Pancreas (tissue), 10 donors: ENCODE measurements around the gene UBE2H. TPM values are rescaled to one million over a fixed set of nuclear protein-coding genes. Genes with fewer than 3 reads are reported as not detected.

Experiments used
- ATAC-seq, 4 donors: fragments of 200-7000 bp; cut with Tn5 transposase; one replicate each; pipeline versions ENCODE4 v1.8.0 to v1.9.1; 2020; ENCODE audit warnings: mild to moderate bottlenecking in 4 of 4, moderate library complexity in 4 of 4
- DNase-seq, 6 donors: peaks; one replicate each; pipeline ENCODE4 v3.0.0-alpha.2; 2020
- FAIRE-seq: peaks from 2 replicates; lab custom pipeline; 2012; peaks lifted over from hg19 to GRCh38; lab: Jason Lieb, UNC
- H3K27ac ChIP-seq, 4 donors: fragments of 200-600 bp; sonication (generic); 1 replicate in 3 of 4; 2 replicates in 1 of 4; pipeline versions ENCODE4 v1.5.0 to v1.8.0; 2020
- H3K27me3 ChIP-seq, 4 donors: fragments of 200-600 bp; one replicate each; pipeline ENCODE4 v1.8.0; 2021
- H3K36me3 ChIP-seq, 3 donors: fragments of 200-600 bp; sonication (generic) in 1 of 3; one replicate each; pipeline versions ENCODE4 v1.5.0 to v1.8.0; 2020 to 2021
- H3K4me1 ChIP-seq, 3 donors: fragments of 200-600 bp; one replicate each; pipeline ENCODE4 v1.8.0; 2021
- H3K4me3 ChIP-seq, 4 donors: fragments of 200-600 bp; sonication (generic) in 2 of 4; one replicate each; pipeline versions ENCODE4 v1.5.0 to v1.8.0; 2020 to 2021
- H3K9me3 ChIP-seq, 4 donors: fragments of 200-600 bp; one replicate each; pipeline ENCODE4 v1.8.0; 2021
- CTCF ChIP-seq, 4 donors: fragments of 200-600 bp; sonication (generic) in 3 of 4; IDR thresholded peaks; one replicate each; pipeline versions ENCODE4 v1.5.0 to v1.8.0; 2021; ENCODE audit warnings: antibody characterized with exemption in 4 of 4
- WGBS, 2 donors: extraction: QIAGEN DNeasy Blood & Tissue Kit; methylation state at CpG; one replicate each; pipeline ENCODE4 v1.1.7; 2013; 5-methylcytosine and 5-hydroxymethylcytosine counted together
- intact Hi-C, 3 donors: fragments of 100-400 bp; cut with DNase I; formaldehyde crosslinking; loops; one replicate each; pipeline versions ENCODE4 v1.11.1 to v1.14.2; 2022
- polyA plus RNA-seq, 2 donors: library from polyadenylated mRNA; stranded (reverse); fragments of 200-250 nt; gene quantifications; one replicate each; pipeline ENCODE4 v1.2.3, GENCODE V29; 2013
- total RNA-seq, 6 donors: library from RNA; stranded (reverse); fragmentation: NEBNext Ultra II Directional in 4 of 6; extraction: Animal tissue kit (Norgen Biotek cat#: 25700) in 4 of 6; gene quantifications; one replicate each; pipeline versions ENCODE4 v1.2.1 to v1.2.4, GENCODE V29; 2021 to 2023
- donor health status: healthy with polysubstance abuse.
- donor health status: DM: no; HTN: no; CAD: no; lungs with moderate emphysema.
- donor health status: DM: no; HTN: no; CAD: no.
- donor health status: control.
- donor health status: control.
- donor health status: Bipolar disorder and iron deficiency.
- donor health status: DM: yes; HTN: yes; CAD: no.
- donor health status: DM: no; HTN: no; CAD: no.
- donor health status: DM: no; HTN: no; CAD: no.
- donor health status: DM: yes; HTN: yes; CAD: no.

The UBE2H gene
- total and polyA plus RNA-seq, 8 donors: 16.7 to 85.6 (median 62.6) TPM

- Histone ChIP-seq H3K9me3 (no peaks in the 10 kb centered on the region), H3K27ac (no peak overlapping the region), H3K27me3 (no peaks in the 10 kb centered on the region), H3K4me1 (peaks cover 26 to 36% (median 32%) of the 10 kb centered on the region in 3 donors), H3K36me3 (peaks cover 0 to under 1% (median 0%) of the 10 kb centered on the region in 3 donors), H3K4me3 (no peak overlapping the region)
- 78 to 83% methylated on average over 5 of the region's 5 CpGs for WGBS, 2 donors
- DNase-seq (no peak), FAIRE-seq (no peak), ATAC-seq (no peak)
- intact Hi-C loops: no loop called here
- no peak for TF ChIP-seq CTCF (IDR thresholded peaks at IDR 0.05)
Measured at GRCh38 chr7:129884495-129884894, 68.3 kb downstream of the UBE2H start.

GRCh38 chr7:129883151-129883550 lies 69.6 kb downstream of the UBE2H start:
- 92 to 95% methylated on average over 7 of the region's 7 CpGs for WGBS, 2 donors
- Histone ChIP-seq H3K27ac (no peak overlapping the region), H3K4me3 (no peak overlapping the region), H3K9me3 (no peaks in the 10 kb centered on the region), H3K36me3 (peaks cover 0 to 12% (median 0%) of the 10 kb centered on the region in 3 donors), H3K27me3 (no peaks in the 10 kb centered on the region), H3K4me1 (peaks cover 21 to 28% (median 23%) of the 10 kb centered on the region in 3 donors)
- ATAC-seq: no peak
- FAIRE-seq: no peak
- no peak for TF ChIP-seq CTCF (IDR thresholded peaks at IDR 0.05)
- no peak for DNase-seq
- intact Hi-C loops: no loop called here

- WGBS, 2 donors: 60 to 66% methylated on average over 3 of the region's 3 CpGs
Measured at GRCh38 chr7:129882531-129882930, 70.2 kb downstream of the UBE2H start.

GRCh38 chr7:129877146-129877792 lies 75.5 kb downstream of the UBE2H start:
- no peak for TF ChIP-seq CTCF (IDR thresholded peaks at IDR 0.05)
- ATAC-seq: peak; percentile 30 to 74 (median 50)
- WGBS, 2 donors: 45 to 50% methylated on average over 3 of the region's 3 CpGs
- FAIRE-seq: peak; percentile 32
- Histone ChIP-seq H3K9me3 (no peaks in the 10 kb centered on the region), H3K27me3 (no peaks in the 10 kb centered on the region), H3K27ac (peak overlapping the region in 2 of 4 donors; percentile 13 to 23), H3K4me1 (peaks cover 26 to 37% (median 33%) of the 10 kb centered on the region in 3 donors), H3K36me3 (peaks cover 0 to 12% (median 0%) of the 10 kb centered on the region in 3 donors), H3K4me3 (no peak overlapping the region)
- intact Hi-C loops: no loop called here
- no peak for DNase-seq

More at GRCh38 chr7:129882531-129882930, 70.2 kb downstream of the UBE2H start:
- no peaks in the 10 kb centered on the region for H3K27me3 ChIP-seq
- intact Hi-C loops: no loop called here
- peaks cover 0 to 12% (median 0%) of the 10 kb centered on the region in 3 donors for H3K36me3 ChIP-seq
- TF ChIP-seq CTCF (IDR thresholded peaks at IDR 0.05): no peak
- H3K27ac ChIP-seq: no peak overlapping the region
- H3K4me1 ChIP-seq: peaks cover 27 to 33% (median 28%) of the 10 kb centered on the region in 3 donors
- DNase-seq (no peak), ATAC-seq (no peak), FAIRE-seq (peak; percentile 37)
- no peaks in the 10 kb centered on the region for H3K9me3 ChIP-seq
- no peak overlapping the region for H3K4me3 ChIP-seq
